Renal cortical epithelial cell (primary cell): Measurements from ENCODE around the gene LINC01488. TPM values are rescaled to one million over a fixed set of nuclear protein-coding genes. Genes with fewer than 3 reads are reported as not detected.

ENCODE experiments used
- total RNA-seq: library from RNA; depleted of rRNA; stranded (reverse); fragments of >200 nt; gene quantifications from 2 replicates; pipeline ENCODE4 v1.2.3, GENCODE V29; 2014

The LINC01488 gene
- total RNA-seq, 1 donor from 2014 or later, result not detected

Other genes starting within 250 kb of the LINC01488 start
- gene MYEOV, start 187.5 kb upstream of the LINC01488 start, total RNA-seq, result 0.25 and 13.5 TPM in 2 replicates
- 225 and 668 TPM in 2 replicates for gene CCND1, start 159.5 kb downstream of the LINC01488 start, total RNA-seq
- gene LTO1, start 193.7 kb downstream of the LINC01488 start, total RNA-seq, result 11.5 and 17.1 TPM in 2 replicates
- not detected in 2 replicates for gene FGF19, start 222.4 kb downstream of the LINC01488 start, total RNA-seq